HEK293T (cell line): ENCODE results near the gene TOMM40L.

Experiments used
- CTCF ChIA-PET: fragments of 350-600 bp; formaldehyde crosslinking; extraction: SDS; loops from one replicate; lab custom pipeline; 2021; ENCODE audit warnings: antibody characterized with exemption, inconsistent platforms; lab: Yijun Ruan, JAX
- POLR2A ChIA-PET: fragments of 350-600 bp; formaldehyde crosslinking; extraction: SDS; loops from one replicate; lab custom pipeline; 2020; ENCODE audit warnings: antibody characterized with exemption, inconsistent platforms; lab: Yijun Ruan, JAX
- DNase-seq: peaks from one replicate; pipeline ENCODE4 v3.0.0; 2012; ENCODE audit warnings: mixed read lengths; ENCODE audit errors: extremely low spot score
- ARNT ChIP-seq: fragments of 450-650 bp; IDR thresholded peaks from 2 replicates; pipeline ENCODE4 v1.6.1; 2017; ENCODE audit warnings: mild to moderate bottlenecking
- BHLHE40 ChIP-seq: fragments of 450-650 bp; IDR thresholded peaks from 2 replicates; pipeline ENCODE4 v1.6.1; 2016; ENCODE audit warnings: mild to moderate bottlenecking, moderate library complexity, borderline replicate concordance
- CTBP1 ChIP-seq: fragments of 450-650 bp; IDR thresholded peaks from 2 replicates; pipeline ENCODE4 v1.6.1; 2016; ENCODE audit warnings: borderline replicate concordance
- ELF4 ChIP-seq: fragments of 450-650 bp; IDR thresholded peaks from 2 replicates; pipeline ENCODE4 v1.6.1; 2017; ENCODE audit warnings: antibody characterized with exemption
- FOXA1 ChIP-seq: fragments of 450-650 bp; IDR thresholded peaks from 2 replicates; pipeline ENCODE4 v1.6.1; 2016; ENCODE audit warnings: mild to moderate bottlenecking
- FOXK2 ChIP-seq: fragments of 450-650 bp; IDR thresholded peaks from 2 replicates; pipeline ENCODE4 v1.6.1; 2016; ENCODE audit warnings: mild to moderate bottlenecking
- FOXM1 ChIP-seq: fragments of 450-650 bp; IDR thresholded peaks from 2 replicates; pipeline ENCODE4 v1.6.1; 2017; ENCODE audit warnings: mild to moderate bottlenecking, borderline replicate concordance
- HDGF ChIP-seq: fragments of 450-650 bp; IDR thresholded peaks from 2 replicates; pipeline ENCODE4 v1.6.1; 2017; ENCODE audit warnings: antibody characterized with exemption, borderline replicate concordance
- L3MBTL2 ChIP-seq: fragments of 450-650 bp; conservative IDR thresholded peaks from 2 replicates; pipeline ENCODE4 v1.6.1; 2016; ENCODE audit warnings: mild to moderate bottlenecking
- LEF1 ChIP-seq: fragments of 450-650 bp; IDR thresholded peaks from 2 replicates; pipeline ENCODE4 v1.6.1; 2017; ENCODE audit warnings: mild to moderate bottlenecking, borderline replicate concordance
- NFRKB ChIP-seq: fragments of 450-650 bp; IDR thresholded peaks from 2 replicates; pipeline ENCODE4 v1.6.1; 2016; ENCODE audit warnings: mild to moderate bottlenecking, moderate library complexity
- SP1 ChIP-seq: fragments of 450-650 bp; IDR thresholded peaks from 2 replicates; pipeline ENCODE4 v1.6.1; 2017
- SUZ12 ChIP-seq: fragments of 450-650 bp; IDR thresholded peaks from 2 replicates; pipeline ENCODE4 v1.6.1; 2016; ENCODE audit warnings: mild to moderate bottlenecking
- TARDBP ChIP-seq: fragments of 450-650 bp; IDR thresholded peaks from 2 replicates; pipeline ENCODE4 v1.6.1; 2016
- ZNF384 ChIP-seq: fragments of 450-650 bp; IDR thresholded peaks from 2 replicates; pipeline ENCODE4 v1.6.1; 2016
- TF ChIP-seq, protein P1 (sequence below): fragments of 450-650 bp; IDR thresholded peaks from 2 replicates; pipeline ENCODE4 v1.6.1; 2016

Gene TOMM40L

DNA sequence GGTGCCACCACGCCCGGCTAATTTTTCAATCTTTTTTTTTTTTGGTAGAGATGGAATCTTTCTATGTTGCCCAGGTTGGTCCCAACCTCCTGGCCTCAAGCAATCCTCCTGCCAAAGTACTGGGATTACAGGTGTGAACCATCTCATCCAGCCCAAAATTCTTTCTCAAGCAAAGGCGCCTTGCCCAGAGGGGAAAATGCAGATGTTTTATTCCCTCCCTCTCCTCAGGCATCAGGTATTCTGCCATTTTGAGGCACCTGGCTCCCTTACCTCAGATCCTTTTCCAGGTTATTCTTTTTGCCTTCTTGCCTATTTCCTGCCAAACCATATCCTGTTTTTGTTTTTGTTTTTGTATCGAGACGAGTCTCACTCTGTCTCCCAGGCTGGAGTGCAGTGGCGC is 37.5 kb upstream of the TOMM40L start:
- ChIA-PET CTCF (no interaction called here), POLR2A (interaction anchor here (1.4 kb wide), 1 partner anchor 13 kb away, joined by 4 read pairs; the partner anchor contains the start of gene NDUFS2)
- no peak for TF ChIP-seq ELF4
- no peak for TF ChIP-seq HDGF
- TF ChIP-seq NFRKB: no peak
- TF ChIP-seq FOXA1: no peak
- no peak for TF ChIP-seq BHLHE40
- no peak for TF ChIP-seq SP1
- TF ChIP-seq FOXM1: no peak
- TF ChIP-seq, protein P1, sequence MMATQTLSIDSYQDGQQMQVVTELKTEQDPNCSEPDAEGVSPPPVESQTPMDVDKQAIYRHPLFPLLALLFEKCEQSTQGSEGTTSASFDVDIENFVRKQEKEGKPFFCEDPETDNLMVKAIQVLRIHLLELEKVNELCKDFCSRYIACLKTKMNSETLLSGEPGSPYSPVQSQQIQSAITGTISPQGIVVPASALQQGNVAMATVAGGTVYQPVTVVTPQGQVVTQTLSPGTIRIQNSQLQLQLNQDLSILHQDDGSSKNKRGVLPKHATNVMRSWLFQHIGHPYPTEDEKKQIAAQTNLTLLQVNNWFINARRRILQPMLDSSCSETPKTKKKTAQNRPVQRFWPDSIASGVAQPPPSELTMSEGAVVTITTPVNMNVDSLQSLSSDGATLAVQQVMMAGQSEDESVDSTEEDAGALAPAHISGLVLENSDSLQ: no peak
- no peak for TF ChIP-seq L3MBTL2
- TF ChIP-seq SUZ12: no peak
- TF ChIP-seq LEF1: no peak
- no peak for TF ChIP-seq CTBP1
- no peak for TF ChIP-seq TARDBP
- no peak for TF ChIP-seq FOXK2
- DNase-seq: no peak

DNA sequence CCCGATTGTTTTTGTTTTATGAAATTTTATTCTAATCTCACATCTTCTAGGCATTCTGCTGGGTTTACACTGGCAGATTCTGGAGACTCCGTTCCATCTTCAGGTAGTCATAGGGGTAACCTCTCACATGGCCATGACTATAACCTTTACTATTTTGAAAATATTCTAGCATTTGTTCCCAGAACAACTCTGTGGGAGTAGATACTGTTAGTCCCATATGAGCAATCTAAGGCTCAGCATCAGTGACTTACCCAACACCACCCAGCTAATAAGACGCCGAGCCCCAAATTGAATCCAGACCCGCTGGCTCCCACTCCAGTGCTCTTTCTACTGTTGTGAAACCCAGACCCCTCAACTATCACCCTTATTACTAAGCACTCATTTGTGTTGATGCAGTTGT is 36.8 kb upstream of the TOMM40L start:
- DNase-seq: no peak
- CTCF ChIA-PET: no interaction called here

DNA sequence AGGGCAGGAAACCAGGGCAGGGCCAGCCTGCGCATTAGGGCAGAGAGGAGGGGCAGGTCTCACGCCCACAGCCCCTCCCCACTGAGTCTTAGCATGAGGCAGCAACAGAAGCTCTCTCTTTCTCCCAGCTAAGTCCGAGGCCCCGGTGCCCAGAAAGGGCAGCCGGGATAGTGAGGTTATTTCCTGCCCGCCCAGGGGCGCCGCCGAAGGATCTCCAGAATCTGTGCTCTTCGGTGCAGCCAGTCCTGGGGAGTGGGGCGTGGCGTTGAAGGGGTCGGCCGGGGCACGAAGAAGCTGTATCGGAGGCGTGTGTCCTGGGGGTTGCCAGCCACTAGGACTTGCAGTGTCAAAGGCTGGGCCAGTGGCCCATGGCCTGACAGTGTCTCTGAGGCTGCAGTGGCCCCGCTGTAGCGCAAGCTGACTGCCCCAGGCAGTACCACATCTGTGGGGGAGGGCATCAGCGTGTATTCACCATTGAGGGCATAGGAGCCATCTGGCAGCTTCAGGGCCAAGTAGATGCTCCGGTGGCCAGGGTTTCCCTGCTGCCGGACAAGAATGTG is 34.8 kb upstream of the TOMM40L start:
- CTCF ChIA-PET: interaction anchor here (1.0 to 2.2 kb wide), 5 partner anchors 8 to 191 kb away, joined by 3 to 7 read pairs (median 4); partner anchors contain the start of genes PPOX and TOMM40L
- no peak for TF ChIP-seq NFRKB
- TF ChIP-seq BHLHE40: no peak
- TF ChIP-seq ARNT: no peak
- TF ChIP-seq L3MBTL2: no peak
- no peak for TF ChIP-seq LEF1
- no peak for TF ChIP-seq TARDBP
- TF ChIP-seq, protein P1: no peak
- no peak for DNase-seq
- POLR2A ChIA-PET: interaction anchor here (0.8 to 1.1 kb wide), 2 partner anchors 11 to 20 kb away, joined by 3 to 4 read pairs; partner anchors contain the start of gene NDUFS2

More for the DNA sequence above, 36.8 kb upstream of the TOMM40L start:
- TF ChIP-seq FOXM1 (no peak), FOXK2 (no peak), LEF1 (no peak), FOXA1 (no peak), ZNF384 (no peak), NFRKB (no peak), SP1 (no peak), CTBP1 (no peak), L3MBTL2 (no peak), TARDBP (no peak), ARNT (no peak), BHLHE40 (no peak), HDGF (no peak), SUZ12 (no peak), ELF4 (no peak)
- TF ChIP-seq, protein P1: no peak
- POLR2A ChIA-PET: no interaction called here

DNA sequence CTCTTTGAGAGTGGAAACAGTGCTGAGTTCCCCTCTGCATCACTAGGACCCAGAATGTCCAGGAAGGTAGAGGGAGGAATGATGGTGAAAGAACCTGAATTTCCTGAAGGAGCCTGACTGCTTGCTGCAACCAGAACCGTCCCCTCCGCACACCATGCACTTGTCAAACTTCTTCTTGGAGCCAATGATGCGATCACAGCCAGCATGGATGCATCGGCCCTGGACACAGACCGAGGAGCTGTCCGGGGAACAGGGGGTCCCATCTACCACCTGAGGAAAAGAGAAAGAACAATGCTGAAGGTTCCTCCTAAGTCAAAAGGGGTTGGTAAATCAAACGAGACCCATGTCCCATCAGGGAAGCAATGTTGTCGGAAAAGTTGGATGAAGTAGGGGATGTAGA is 33.9 kb upstream of the TOMM40L start:
- CTCF ChIA-PET: interaction anchor here (1.0 to 2.2 kb wide), 6 partner anchors 9 to 190 kb away, joined by 3 to 9 read pairs (median 4); partner anchors contain the start of genes NDUFS2, PPOX and TOMM40L
- TF ChIP-seq SUZ12 (no peak), LEF1 (no peak), FOXA1 (no peak), CTBP1 (no peak), L3MBTL2 (no peak), TARDBP (no peak), FOXM1 (no peak), ELF4 (no peak), ZNF384 (no peak), BHLHE40 (no peak), NFRKB (no peak), HDGF (no peak), ARNT (no peak), FOXK2 (no peak), SP1 (no peak)
- TF ChIP-seq, protein P1: no peak
- no peak for DNase-seq
- POLR2A ChIA-PET: interaction anchor here (1.1 to 2.4 kb wide), 2 partner anchors 10 kb away, joined by 4 to 13 read pairs; partner anchors contain the start of gene NDUFS2

DNA sequence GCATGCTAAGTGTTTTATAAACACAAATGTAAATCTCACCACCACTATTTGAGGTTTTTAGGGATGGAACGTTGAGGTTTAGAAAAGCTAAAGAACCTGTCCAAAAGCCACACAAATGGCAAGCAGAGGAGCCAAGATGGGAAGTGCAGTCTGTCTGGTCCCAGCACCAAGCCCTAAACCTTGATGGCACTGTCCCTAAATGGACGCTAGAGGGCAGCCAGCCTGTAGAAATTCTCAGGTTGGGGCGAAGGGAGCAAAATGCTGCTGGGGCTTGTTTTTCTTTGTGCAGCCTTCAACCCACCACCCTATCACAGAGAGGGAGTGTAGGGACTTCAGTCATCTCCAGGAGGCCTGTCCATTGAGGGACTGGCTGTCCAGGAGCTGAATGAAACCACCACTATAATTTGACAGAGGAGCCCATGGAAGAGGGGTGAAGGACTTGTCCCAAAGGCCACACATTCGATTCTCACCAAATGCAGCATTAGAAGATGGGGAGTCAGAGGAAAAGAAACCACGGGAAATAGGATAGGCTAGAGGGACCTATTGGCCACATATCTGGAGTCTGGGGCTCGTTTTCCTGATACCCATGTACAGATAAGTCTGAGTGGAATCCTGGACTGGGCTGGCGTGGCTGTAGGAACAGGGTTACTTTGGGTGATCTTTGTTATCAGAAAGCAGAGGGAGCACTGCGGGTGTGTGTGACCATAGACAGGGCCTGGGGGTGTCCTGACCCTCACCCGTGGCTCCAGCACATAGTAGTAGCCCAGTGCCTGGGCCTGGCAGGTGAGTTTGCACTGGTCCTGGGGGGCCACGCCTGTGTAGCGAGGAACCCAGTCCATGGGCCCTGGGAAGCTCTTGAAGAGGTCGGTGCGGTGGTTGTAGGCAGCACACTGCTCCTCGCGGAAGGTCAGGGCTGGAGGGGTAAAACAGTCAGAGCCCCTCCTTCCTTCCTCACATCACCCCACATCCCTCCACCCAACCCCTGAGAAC is 33.1 kb upstream of the TOMM40L start:
- no peak for TF ChIP-seq FOXK2
- no peak for TF ChIP-seq ARNT
- TF ChIP-seq, protein P1: no peak
- TF ChIP-seq ELF4: no peak
- no peak for TF ChIP-seq SP1
- TF ChIP-seq HDGF: no peak
- TF ChIP-seq BHLHE40: no peak
- peak; percentile 86 for DNase-seq
- ChIA-PET POLR2A (interaction anchor here (2.4 kb wide), 1 partner anchor 10 kb away, joined by 13 read pairs; the partner anchor contains the start of gene NDUFS2), CTCF (interaction anchor here (0.5 to 2.2 kb wide), 6 partner anchors 9 to 181 kb away, joined by 3 to 9 read pairs (median 4); partner anchors contain the start of genes NDUFS2, PPOX and TOMM40L)
